Measurements from ENCODE around the gene SVIL. TPM values are rescaled to one million over a fixed set of nuclear protein-coding genes. Genes with fewer than 3 reads are reported as not detected.

The SVIL gene
- total and polyA plus RNA-seq, 4 donors = 3.1 to 26.0 (median 9.4) TPM

- TF ChIP-seq REST (IDR thresholded peaks at IDR 0.05) (no peak), HNF4G (IDR thresholded peaks at IDR 0.05) (no peak), EGR1 (IDR thresholded peaks at IDR 0.05; ENCODE audit: low read depth in 2 of 2) (no peak), RAD21 (IDR thresholded peaks at IDR 0.05) (no peak)
Measured at GRCh38 chr10:29428486-29428885, 206.3 kb downstream of the SVIL start (continued).

- TF ChIP-seq REST (IDR thresholded peaks at IDR 0.05) (no peak), ATF3 (IDR thresholded peaks at IDR 0.05) (no peak), GABPA (IDR thresholded peaks at IDR 0.05 in 1 of 2, conservative IDR thresholded peaks at IDR 0.05 in 1 of 2) (no peak), RXRA (IDR thresholded peaks at IDR 0.05) (no peak)
Measured at GRCh38 chr10:29427667-29428066, 207.1 kb downstream of the SVIL start.

GRCh38 chr10:29426420-29426819, 208.4 kb downstream of the SVIL start:
- H3K9me3 ChIP-seq (ENCODE audit: control insufficient read depth in 4 of 4, low read length in 3 of 4) = no peaks in the 10 kb centered on the region
- H3K36me3 ChIP-seq (ENCODE audit: control insufficient read depth in 4 of 4, insufficient read depth in 3 of 4, low read depth in 1 of 4, low read length in 3 of 4) = peaks cover 3 to 7% (median 5%) of the 10 kb centered on the region in 4 donors
- no peak for DNase-seq (ENCODE audit: low spot score)
- H3K4me3 ChIP-seq (ENCODE audit: low read depth in 1 of 3, low read length in 3 of 3) = no peak overlapping the region
- H3K27ac ChIP-seq (ENCODE audit: low read depth in 1 of 2, low read length in 2 of 2) = no peak overlapping the region
- H3K4me1 ChIP-seq (ENCODE audit: control insufficient read depth in 4 of 4, insufficient read depth in 4 of 4, low read length in 3 of 4) = peaks cover 0 to 4% (median 2%) of the 10 kb centered on the region in 4 donors
- WGBS = 0% methylated on average over 1 of the region's 1 CpG
- no peak overlapping the region for H3K9ac ChIP-seq (ENCODE audit: low read depth in 1 of 2, low read length in 2 of 2)
- no peak for TF ChIP-seq ZBTB33 (IDR thresholded peaks at IDR 0.05)
- no peaks in the 10 kb centered on the region for H3K27me3 ChIP-seq (ENCODE audit: control insufficient read depth in 4 of 4, insufficient read depth in 4 of 4, low read length in 3 of 4)

More at GRCh38 chr10:29427667-29428066, 207.1 kb downstream of the SVIL start:
- H3K9ac ChIP-seq (ENCODE audit: low read depth in 1 of 2, low read length in 2 of 2) = no peak overlapping the region
- 86% methylated on average over 2 of the region's 2 CpGs for WGBS
- no peak overlapping the region for H3K27ac ChIP-seq (ENCODE audit: low read depth in 1 of 2, low read length in 2 of 2)
- DNase-seq (ENCODE audit: low spot score) = no peak
- H3K9me3 ChIP-seq (ENCODE audit: control insufficient read depth in 4 of 4, low read length in 3 of 4) = no peaks in the 10 kb centered on the region
- H3K36me3 ChIP-seq (ENCODE audit: control insufficient read depth in 4 of 4, insufficient read depth in 3 of 4, low read depth in 1 of 4, low read length in 3 of 4) = peaks cover 0 to 4% (median 3%) of the 10 kb centered on the region in 4 donors
- H3K27me3 ChIP-seq (ENCODE audit: control insufficient read depth in 4 of 4, insufficient read depth in 4 of 4, low read length in 3 of 4) = no peaks in the 10 kb centered on the region
- no peak overlapping the region for H3K4me3 ChIP-seq (ENCODE audit: low read depth in 1 of 3, low read length in 3 of 3)
- no peaks in the 10 kb centered on the region for H3K4me1 ChIP-seq (ENCODE audit: control insufficient read depth in 4 of 4, insufficient read depth in 4 of 4, low read length in 3 of 4)
